ENCODE data around the gene ROBO1.

The ROBO1 gene

DNA sequence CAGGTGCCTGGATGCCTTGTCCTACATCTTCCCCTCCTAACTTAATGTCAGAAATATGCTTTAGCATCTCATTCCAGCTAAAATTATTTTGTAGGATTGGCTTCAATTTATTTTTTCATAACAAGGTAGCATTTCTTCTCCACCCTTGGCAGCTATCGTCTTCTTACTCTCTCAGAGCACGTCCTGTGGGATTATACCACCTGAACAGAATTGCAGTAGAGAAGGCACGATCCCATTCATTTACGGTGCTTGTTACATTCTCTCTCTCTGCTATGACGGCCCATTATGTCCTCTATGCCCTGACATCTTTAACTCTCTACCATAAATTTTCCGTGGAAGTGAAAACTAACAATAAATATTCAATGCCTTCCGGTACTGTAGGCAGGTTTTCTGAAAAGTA, 103.3 kb downstream of the ROBO1 start:
- no peak for DNase-seq

- no peak for DNase-seq
Observed at GRCh38 chr3:79661896-79662295, 105.9 kb downstream of the ROBO1 start.

- DNase-seq, result no peak
Observed at GRCh38 chr3:79657076-79657475, 110.7 kb downstream of the ROBO1 start.

GRCh38 chr3:79654019-79654418, 113.8 kb downstream of the ROBO1 start:
- no peak for DNase-seq

DNA sequence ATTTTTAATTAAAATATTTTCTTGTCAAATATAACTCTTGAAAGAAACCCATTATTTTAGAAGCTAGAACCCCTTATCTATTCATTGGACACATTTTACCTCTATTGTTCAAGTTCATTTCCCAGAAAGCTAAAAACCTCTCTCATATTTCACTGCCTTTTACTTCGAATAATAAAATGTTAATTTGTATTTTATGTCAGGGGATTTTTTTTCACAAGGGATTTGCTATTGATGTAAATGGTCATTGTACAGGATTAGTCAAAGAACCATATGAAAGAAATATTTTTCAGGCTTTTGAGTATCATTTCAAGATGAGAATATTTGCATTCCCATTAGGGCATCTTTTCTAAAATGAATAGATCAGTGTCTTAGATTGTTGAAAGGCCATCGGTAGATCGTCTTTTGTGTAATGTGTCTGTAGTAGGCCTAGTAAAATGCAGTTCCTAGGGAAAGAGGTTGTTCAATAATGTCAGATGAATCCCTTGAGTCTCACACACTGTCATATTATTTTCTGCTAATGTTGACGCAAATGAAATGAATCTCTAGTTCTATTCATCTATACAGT, 114.5 kb downstream of the ROBO1 start:
- no peak for DNase-seq

DNA sequence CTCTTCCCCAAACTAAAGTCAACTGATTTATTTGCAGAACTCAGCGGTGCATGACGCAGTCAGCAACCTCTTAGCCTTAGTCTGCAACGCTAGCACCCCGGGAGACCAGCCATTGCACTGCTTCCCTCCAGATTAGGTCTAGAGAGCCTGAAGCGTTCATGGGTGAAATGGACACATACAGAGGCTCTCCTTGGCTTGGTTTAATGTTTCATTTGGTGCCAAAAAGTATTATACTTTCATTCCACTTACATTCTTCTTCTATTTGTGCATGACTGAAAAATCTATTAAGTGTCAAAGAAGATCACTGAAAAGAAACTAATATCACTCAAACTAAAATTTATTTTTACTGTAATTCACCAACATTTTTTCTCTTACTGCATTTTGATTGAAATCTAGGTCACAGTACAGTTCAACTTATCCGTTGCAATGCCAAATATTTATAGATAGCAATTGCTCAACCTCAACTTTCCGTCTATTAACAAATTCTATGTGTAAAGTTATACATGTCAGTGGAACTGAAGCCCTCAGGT, 116.2 kb downstream of the ROBO1 start:
- no peak for DNase-seq

DNA sequence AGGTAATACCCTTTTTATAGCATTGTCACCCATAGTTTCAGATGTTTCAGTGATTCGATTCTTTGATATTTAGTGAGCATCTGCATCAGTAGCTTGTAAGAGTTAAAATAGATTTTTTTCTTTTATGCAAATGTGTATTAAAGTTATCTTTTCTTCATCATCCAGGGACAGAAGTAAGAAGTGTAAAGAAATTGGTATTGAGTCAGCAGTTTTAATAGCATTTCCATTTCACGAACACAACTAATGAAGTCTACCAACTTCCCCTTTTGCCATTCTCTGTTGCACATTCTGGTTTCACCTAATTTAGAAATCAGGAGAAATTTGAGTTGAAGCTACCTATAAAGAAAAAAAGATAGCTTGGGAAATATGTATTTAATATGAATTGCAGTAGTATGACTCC, 127.9 kb downstream of the ROBO1 start:
- no peak for DNase-seq

DNA sequence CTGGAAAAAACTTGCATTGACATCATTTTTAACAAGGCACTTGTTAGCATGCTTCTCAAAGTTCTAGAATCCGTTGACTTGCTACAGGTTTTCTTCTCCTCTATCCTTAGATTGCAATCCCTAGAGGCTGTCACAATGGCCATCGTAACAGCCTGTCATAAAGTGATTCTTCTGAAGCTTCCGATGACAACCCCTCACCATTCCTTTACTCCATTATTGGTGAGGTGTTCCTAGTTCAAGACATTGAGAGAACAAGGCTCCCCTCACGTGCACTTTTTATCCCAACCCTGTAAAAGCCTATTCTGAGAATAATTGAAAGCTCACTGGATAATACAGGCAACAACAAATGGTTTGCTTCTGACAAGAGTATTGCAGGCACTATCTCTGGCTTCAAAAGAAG, 131.4 kb downstream of the ROBO1 start:
- DNase-seq, result no peak

- no peak for DNase-seq
Observed at GRCh38 chr3:79632842-79633241, 135.0 kb downstream of the ROBO1 start.

DNA sequence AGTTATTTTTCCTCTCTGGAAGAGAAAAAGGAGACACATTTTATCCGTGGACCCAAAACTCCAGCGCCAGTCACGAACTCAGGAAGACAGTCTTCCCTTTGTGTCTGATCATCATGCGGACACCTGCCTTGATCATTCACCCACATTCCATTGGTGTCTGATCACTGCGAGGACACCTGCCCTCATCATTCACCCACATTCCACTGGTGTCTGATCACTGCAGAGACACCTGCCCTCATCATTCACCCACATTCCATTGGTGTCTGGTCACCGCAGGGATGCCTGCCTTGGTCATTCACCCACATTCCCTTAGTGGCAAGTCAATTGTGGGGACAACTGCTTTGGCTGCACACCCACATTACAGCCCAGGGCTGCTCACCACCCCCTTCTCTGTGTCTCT, 148.9 kb downstream of the ROBO1 start:
- DNase-seq, result no peak

GRCh38 chr3:79606414-79606813, 161.4 kb downstream of the ROBO1 start:
- DNase-seq, result no peak

DNA sequence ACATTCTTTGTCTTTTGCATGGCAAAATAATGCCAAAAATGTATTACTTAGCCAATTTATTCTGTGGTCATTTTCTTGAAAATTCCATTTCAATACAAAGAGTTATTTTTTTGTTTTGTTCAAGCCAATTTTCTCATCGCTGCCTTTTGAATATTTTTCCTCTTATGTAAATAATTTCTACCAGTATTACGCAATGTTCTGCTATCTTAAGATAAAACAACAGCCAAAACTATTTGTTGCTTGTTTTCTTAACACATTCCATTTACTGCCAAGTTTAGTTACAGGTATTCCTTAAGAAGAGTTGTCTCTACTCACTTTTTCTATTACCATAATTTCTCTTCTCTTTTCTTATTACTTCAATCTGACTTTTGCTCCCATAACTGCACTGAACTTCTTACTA, 163.1 kb downstream of the ROBO1 start:
- no peak for DNase-seq

DNA sequence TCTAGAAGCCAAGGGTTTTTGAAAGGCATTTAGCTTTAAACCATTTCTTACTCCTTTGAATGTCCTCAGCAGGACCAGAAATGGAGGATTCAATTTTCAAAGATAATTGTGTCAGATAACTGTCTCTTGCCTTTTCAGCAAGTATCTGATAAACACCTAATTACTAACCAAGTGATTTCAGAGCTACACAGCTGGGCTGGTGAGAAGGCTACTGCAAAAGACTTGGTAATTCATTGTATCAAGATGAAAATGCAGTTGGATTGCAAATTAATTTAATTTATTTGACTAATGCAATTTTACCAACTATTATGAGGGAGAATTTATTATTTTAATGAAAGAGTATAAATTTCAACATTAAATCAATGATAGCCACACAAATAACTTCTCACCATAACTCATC, 165.4 kb downstream of the ROBO1 start:
- DNase-seq, result no peak

GRCh38 chr3:79598594-79598993, 169.2 kb downstream of the ROBO1 start:
- DNase-seq, result no peak

- no peak for DNase-seq
Observed at GRCh38 chr3:79597709-79598108, 170.1 kb downstream of the ROBO1 start.

GRCh38 chr3:79587150-79587549, 180.6 kb downstream of the ROBO1 start:
- DNase-seq, result no peak

- DNase-seq, result no peak
Observed at GRCh38 chr3:79586232-79586631, 181.6 kb downstream of the ROBO1 start.

- no peak for DNase-seq
Observed at GRCh38 chr3:79572930-79573329, 194.9 kb downstream of the ROBO1 start.

GRCh38 chr3:79568938-79569337, 198.9 kb downstream of the ROBO1 start:
- DNase-seq, result no peak

DNA sequence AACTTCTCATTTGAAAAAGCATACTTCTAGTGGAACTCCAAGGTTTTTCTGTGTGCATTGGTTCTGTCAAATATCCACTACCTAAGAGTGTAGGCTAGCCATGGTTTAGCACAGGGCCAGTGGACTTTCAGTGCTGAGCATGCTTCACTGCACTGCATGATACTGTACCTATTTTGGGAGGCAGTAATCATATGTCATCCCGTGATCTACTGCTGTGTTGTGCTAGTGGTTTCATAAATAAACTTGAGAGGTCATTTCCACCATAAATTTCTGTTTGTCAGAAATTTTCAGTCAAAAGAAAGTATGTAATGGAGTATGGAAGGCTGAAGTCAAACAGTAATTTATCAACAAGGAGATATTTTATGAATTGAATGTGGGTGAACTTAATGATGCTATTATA, 203.6 kb downstream of the ROBO1 start:
- no peak for DNase-seq

- DNase-seq, result no peak
Observed at GRCh38 chr3:79560698-79561097, 207.1 kb downstream of the ROBO1 start.

DNA sequence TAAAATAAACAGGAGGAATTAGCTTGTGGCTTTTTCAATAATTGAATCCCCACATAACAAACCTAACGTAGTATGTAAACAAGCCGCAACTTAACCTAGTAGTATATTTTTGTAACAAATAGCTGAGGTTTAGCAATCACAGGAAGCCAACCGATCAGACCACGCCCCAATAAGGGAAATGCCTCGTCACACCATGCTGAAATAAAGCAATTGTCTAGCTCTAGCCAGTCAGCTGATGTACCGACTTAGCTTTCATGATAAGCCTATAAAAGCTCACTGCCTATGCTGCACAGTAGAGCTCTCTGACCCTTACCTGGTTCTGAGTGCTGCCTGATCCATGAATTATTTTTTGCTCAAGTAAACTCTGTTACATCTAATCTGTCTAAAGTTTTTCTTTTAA, 208.9 kb downstream of the ROBO1 start:
- DNase-seq, result no peak

GRCh38 chr3:79555655-79556054, 212.1 kb downstream of the ROBO1 start:
- no peak for DNase-seq

GRCh38 chr3:79551997-79552396, 215.8 kb downstream of the ROBO1 start:
- no peak for DNase-seq

DNA sequence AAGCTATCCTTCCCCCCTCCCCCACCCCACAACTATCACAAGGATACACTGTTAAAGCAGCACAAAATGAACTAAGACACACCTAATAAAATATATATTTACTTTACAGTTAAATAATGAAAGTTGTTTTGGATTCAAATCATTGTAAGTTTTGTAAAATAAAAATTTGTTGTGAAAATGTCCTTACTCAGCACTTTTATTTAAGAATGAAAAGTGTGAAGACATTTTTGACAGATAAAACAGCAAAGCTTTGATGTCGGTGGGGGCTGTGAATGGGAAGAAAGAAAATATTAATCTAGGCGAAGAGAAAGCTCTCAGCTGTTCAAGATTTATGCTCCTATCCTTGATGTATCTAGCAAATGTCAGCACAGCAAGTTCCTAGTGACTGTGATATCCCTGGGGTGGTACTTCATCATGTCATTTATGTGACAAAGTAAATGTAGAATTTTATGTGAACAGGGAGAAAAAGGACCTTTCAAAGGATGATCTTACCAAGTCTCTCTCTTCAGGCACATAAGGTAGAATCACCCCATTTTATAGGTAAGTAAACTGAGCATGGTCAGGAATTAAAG, 216.4 kb downstream of the ROBO1 start:
- DNase-seq, result no peak

Data from effector CD8-positive, alpha-beta T cell (primary cell).